H7 (cell line): Measurements from ENCODE around the gene KIFAP3. TPM values are rescaled to one million over a fixed set of nuclear protein-coding genes. Genes with fewer than 3 reads are reported as not detected.

Experiments used
- DNase-seq: peaks from one replicate; pipeline ENCODE4 v3.0.0; 2012
- H3K27me3 ChIP-seq: 2 replicates; pipeline ENCODE4 v1.6.0; 2011; ENCODE audit warnings: mild to moderate bottlenecking, low read length; ENCODE audit not compliant: control insufficient read depth, insufficient read depth
- H3K36me3 ChIP-seq: replicated peaks from 2 replicates; pipeline ENCODE4 v1.5.1; 2011; ENCODE audit warnings: low read length; ENCODE audit not compliant: control insufficient read depth, insufficient read depth
- H3K4me3 ChIP-seq: 2 replicates; pipeline ENCODE4 v1.5.1; 2011; ENCODE audit warnings: low read depth, mild to moderate bottlenecking, control low read depth, low read length, moderate library complexity; ENCODE audit not compliant: insufficient read depth
- total RNA-seq: library from RNA; depleted of rRNA; stranded (reverse); fragments of >200 nt; shearing (Covaris generic); gene quantifications from 2 replicates; pipeline ENCODE4 v1.2.3, GENCODE V29; 2014

KIFAP3 gene
- total RNA-seq, 1 experiment from 2014 or later: 8.1 TPM

DNA sequence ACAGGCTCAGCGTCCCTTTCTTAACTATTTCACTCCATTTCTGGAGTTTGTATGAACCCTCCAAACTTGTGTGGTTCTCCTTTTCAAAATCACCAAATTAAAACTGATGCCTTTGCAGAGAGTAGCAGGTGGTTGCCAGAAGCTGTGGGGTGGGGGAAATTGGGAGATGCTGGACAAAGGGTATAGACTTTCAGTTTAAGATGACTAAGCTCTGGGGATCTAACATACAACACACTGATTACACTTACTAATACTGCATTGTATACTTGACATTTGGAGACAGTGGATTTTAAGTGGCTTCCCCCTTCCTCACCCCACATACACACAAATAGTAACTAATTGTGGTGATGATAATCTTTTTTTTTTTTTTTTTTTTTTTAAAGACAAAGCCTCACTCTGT lies 169.7 kb downstream of the KIFAP3 start:
- Histone ChIP-seq H3K36me3 (no peaks in the 10 kb centered on the region), H3K27me3 (no peaks in the 10 kb centered on the region; the same call in 1 of the 2 replicates)
- DNase-seq: no peak

GRCh38 chr1:169902751-169903150 lies 171.7 kb downstream of the KIFAP3 start:
- no peak for DNase-seq
- no peaks in the 10 kb centered on the region for H3K36me3 ChIP-seq
- H3K27me3 ChIP-seq: no peaks in the 10 kb centered on the region; the same call in 1 of the 2 replicates
- H3K4me3 ChIP-seq: no peak overlapping the region

More for the DNA sequence above, 169.7 kb downstream of the KIFAP3 start:
- H3K4me3 ChIP-seq: no peak overlapping the region

DNA sequence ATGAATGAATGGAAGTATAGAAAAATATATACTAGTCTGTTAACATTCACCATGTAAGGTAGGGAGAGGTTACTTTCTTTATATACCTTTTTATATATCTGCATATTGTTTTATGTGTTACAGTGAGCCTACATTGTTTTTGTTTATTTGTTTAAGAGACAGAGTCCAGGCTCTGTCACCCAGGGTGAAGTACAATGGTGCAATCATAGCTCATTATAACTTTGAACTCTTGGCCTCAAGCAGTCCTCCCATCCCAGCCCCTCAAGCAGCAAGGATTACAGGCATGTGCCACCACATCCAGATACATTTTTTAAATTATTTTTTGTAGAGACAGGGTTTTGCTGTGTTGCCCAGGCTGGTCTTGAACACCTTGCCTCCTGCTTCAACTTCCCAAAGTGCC lies 173.4 kb downstream of the KIFAP3 start:
- Histone ChIP-seq H3K36me3 (no peaks in the 10 kb centered on the region), H3K27me3 (peaks cover 2% of the 10 kb centered on the region; the same call in 1 of the 2 replicates), H3K4me3 (no peak overlapping the region)
- DNase-seq: no peak

DNA sequence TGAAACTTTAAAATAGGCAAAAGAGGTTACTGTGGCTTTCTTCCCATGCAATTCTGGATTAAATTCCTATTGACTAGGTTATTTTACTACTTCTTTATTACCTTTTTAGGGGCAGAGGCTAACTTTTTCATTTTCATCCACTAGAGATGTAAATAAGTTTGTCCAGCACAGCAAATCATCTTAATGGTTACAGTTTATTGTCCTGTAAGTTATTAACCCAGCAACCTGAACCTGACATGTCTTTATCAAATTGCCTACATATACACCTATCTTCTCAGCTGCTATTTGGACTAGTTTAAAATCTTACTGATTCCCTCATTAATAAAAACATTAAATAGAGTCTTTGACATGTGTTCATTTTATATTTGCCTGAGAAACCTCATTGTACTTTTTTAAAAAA lies 173.9 kb downstream of the KIFAP3 start:
- Histone ChIP-seq H3K36me3 (no peaks in the 10 kb centered on the region), H3K27me3 (peaks cover 2% of the 10 kb centered on the region; the same call in 1 of the 2 replicates), H3K4me3 (no peak overlapping the region)
- DNase-seq: no peak

- no peaks in the 10 kb centered on the region for H3K36me3 ChIP-seq
- no peak overlapping the region for H3K4me3 ChIP-seq
- DNase-seq: no peak
- H3K27me3 ChIP-seq: peaks cover 2% of the 10 kb centered on the region; the same call in 1 of the 2 replicates
Observed at GRCh38 chr1:169899519-169900217, 174.8 kb downstream of the KIFAP3 start.

- DNase-seq: no peak
Observed at GRCh38 chr1:169896013-169896412, 178.5 kb downstream of the KIFAP3 start.

DNA sequence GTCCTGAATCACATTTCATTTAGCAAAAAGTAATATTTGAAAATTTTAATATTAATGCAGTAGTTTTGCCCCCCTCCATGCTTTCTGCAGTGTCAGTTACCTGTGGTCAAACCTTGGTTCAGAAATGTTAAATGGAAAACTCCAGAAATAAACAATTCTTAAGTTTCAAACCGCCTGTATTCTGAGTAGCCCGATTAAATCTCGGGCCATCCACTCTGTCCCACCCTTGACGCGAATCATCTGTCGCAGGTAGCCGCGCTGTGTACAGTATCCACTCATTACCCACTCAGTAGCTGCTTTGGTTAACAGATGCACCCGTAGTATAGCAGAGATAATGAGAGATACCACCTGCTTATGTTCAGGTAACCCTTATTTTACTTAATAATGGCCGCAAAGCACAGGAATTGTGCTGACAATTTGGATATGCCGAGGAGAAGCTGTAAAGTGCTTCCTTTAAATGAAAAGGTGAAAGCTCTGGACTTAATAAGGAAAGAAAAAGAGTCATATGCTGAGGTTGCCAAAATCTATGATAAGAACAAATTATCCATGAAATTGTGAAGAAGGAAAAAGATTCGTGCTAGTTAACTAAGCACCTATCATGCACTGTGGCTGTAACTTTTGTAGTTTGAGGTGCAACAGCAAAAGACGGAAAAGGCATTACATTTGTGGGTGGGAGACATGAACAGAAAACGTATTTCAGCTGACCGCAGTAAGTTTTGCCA lies 179.9 kb downstream of the KIFAP3 start:
- Histone ChIP-seq H3K27me3 (peaks cover 4% of the 10 kb centered on the region; the same call in 1 of the 2 replicates), H3K4me3 (peak overlapping the region; percentile 10), H3K36me3 (no peaks in the 10 kb centered on the region)
- no peak for DNase-seq

More at GRCh38 chr1:169896013-169896412, 178.5 kb downstream of the KIFAP3 start:
- Histone ChIP-seq H3K27me3 (peaks cover 2% of the 10 kb centered on the region; the same call in 1 of the 2 replicates), H3K4me3 (no peak overlapping the region), H3K36me3 (no peaks in the 10 kb centered on the region)

DNA sequence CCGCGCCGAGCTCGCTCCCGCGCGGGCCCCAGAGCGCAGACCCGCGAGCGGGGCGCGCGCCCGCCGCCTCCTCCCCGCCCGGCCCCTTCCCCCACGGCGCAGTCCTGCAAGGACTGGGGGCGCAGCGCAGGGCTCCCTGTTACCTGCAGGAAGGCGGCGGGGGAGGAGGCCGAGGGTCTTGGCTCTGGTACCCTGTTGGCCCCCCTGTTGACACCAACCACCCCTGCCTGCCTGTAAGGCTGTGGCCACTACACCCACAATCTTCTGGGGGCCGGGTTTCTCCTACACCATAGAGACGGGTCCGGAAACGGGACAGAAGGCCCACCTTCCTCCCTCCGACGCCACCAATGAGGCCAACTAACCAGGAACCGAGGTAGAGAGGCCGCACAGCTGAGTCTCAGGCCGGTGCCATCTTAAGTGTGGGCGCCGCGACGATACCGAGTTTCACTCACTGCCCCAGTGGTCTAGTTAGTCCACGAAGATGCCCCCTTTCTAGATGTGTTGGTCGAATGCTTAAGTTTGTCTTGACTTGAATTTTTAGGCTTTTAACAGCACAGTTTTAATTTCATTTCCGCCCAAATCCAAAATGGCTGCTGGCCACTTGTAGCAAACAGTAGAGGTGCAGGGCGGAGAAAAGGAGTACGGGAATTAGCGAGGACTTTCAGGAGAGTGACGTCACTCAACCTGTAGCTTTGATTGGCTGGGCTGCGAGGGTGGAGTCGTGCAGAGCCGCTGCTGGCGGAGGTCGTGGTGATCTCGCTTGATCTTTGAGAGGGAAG lies 180.7 kb downstream of the KIFAP3 start, which contains the start of gene SCYL3:
Gene SCYL3 (minus strand): TSS at position 252 of the 779 bp plus-strand sequence. CDS start 5,056 bp downstream, outside the sequence.
- no peaks in the 10 kb centered on the region for H3K36me3 ChIP-seq
- H3K27me3 ChIP-seq: peaks cover 4% of the 10 kb centered on the region; the same call in 1 of the 2 replicates
- peak within 1 kb of the TSS; percentile 90 for H3K4me3 ChIP-seq
- DNase-seq: peak; percentile 94

GRCh38 chr1:169892927-169893644 lies 181.4 kb downstream of the KIFAP3 start:
- H3K4me3 ChIP-seq: peak overlapping the region; percentile 90
- no peak for DNase-seq
- peaks cover 4% of the 10 kb centered on the region; the same call in 1 of the 2 replicates for H3K27me3 ChIP-seq
- H3K36me3 ChIP-seq: no peaks in the 10 kb centered on the region

- Histone ChIP-seq H3K36me3 (no peaks in the 10 kb centered on the region), H3K27me3 (peaks cover 4% of the 10 kb centered on the region; the same call in 1 of the 2 replicates), H3K4me3 (peak overlapping the region; percentile 90)
- no peak for DNase-seq
Observed at GRCh38 chr1:169892176-169892926, 182.1 kb downstream of the KIFAP3 start.

GRCh38 chr1:169891539-169891885 lies 183.0 kb downstream of the KIFAP3 start:
- Histone ChIP-seq H3K4me3 (no peak overlapping the region), H3K36me3 (no peaks in the 10 kb centered on the region), H3K27me3 (peaks cover 2% of the 10 kb centered on the region; the same call in 1 of the 2 replicates)
- no peak for DNase-seq

DNA sequence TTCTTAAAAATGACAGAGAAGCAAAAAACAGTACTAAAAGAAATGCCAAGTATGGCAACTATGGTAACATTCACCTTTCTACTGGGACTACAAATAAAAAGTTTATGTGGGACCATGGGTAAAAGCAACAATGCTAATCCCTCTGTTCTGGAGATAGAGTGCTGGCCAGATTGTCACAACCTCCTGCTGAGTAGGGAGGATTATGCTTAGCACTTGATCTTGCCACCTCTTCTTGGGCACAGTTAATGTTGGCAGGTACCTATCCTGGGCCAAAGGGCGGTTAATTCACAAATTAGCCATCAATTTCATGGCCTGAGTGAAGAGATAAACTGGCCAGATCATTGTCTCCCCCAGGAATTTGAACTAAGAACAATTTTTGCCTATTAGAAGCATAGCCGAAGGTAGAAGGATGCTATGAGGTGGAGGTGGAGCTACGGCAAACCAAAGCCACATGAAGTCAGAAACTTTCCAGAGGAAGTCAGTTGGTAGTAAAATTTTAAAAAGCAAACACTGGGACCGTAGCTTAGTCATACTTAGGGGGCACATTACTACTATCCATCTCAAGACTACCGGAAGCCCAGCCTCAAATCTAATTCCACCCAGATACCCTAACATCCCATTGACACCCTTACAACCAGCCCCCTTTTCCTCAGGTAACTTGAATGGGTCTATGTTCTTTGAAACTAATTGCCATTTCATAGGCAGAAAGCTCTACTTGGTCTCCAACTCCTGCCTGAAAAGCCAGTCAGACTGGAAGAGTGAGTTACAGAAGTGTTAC lies 183.5 kb downstream of the KIFAP3 start:
- Histone ChIP-seq H3K36me3 (no peaks in the 10 kb centered on the region), H3K27me3 (0 out of 2 replicates have a peak, but pooled peaks cover 1% of the 10 kb centered on the region), H3K4me3 (no peak overlapping the region)
- peak; percentile 39 for DNase-seq

DNA sequence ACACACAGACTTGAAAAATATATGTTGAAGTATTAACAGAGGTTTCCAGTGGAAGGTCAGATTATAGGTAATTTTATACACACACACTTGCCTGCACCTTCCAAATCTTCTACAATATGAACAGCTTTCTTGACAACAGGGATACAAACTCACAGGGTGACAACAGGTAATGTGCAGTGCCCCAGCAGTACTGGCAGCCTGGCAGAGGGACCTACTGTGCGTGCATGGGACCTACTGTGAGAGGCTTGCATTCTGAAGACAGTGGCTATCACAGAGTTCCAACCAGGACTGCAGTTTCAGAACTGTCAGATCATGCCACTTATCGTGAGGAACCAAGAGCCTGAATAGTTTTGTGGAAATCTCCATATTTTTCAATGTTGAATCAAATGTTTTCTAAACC lies 184.6 kb downstream of the KIFAP3 start:
- H3K27me3 ChIP-seq: 0 out of 2 replicates have a peak, but pooled peaks cover 1% of the 10 kb centered on the region
- DNase-seq: no peak
- no peak overlapping the region for H3K4me3 ChIP-seq
- no peaks in the 10 kb centered on the region for H3K36me3 ChIP-seq
